Fibroblast of pulmonary artery (primary cell): ENCODE measurements around the gene DCDC2.
"Not testable (repeated sequence)": the region's sequence is repeated elsewhere in the genome, so short reads cannot be mapped to it uniquely, and the experiment has no call there.

Experiments used
- DNase-seq: peaks from one replicate; pipeline ENCODE4 v3.0.0-alpha.2; 2010; ENCODE audit warnings: low read depth
- H3K4me3 ChIP-seq: replicated peaks from 2 replicates; pipeline ENCODE4 v1.5.1; 2011; ENCODE audit warnings: low read depth, mild to moderate bottlenecking, control low read depth, low read length, moderate library complexity
- CTCF ChIP-seq: IDR thresholded peaks from 2 replicates; pipeline ENCODE4 v1.5.1; 2011; ENCODE audit warnings: mild to moderate bottlenecking, control low read depth, low read length, inconsistent platforms; ENCODE audit errors: missing control alignments

The DCDC2 gene

GRCh38 chr6:24238700-24239099 lies 119.2 kb downstream of the DCDC2 start:
- DNase-seq = no peak
- TF ChIP-seq CTCF = no peak
- H3K4me3 ChIP-seq = no peak overlapping the region

GRCh38 chr6:24236779-24237178 lies 121.1 kb downstream of the DCDC2 start:
- H3K4me3 ChIP-seq, DNase-seq: not testable (repeated sequence)

GRCh38 chr6:24233813-24234442 lies 123.9 kb downstream of the DCDC2 start:
- no peak overlapping the region for H3K4me3 ChIP-seq
- no peak for DNase-seq
- TF ChIP-seq CTCF = no peak

GRCh38 chr6:24231438-24231977 lies 126.4 kb downstream of the DCDC2 start:
- no peak overlapping the region for H3K4me3 ChIP-seq
- TF ChIP-seq CTCF = no peak
- no peak for DNase-seq

- H3K4me3 ChIP-seq = no peak overlapping the region
- no peak for DNase-seq
- TF ChIP-seq CTCF = no peak
These were observed 128.0 kb downstream of the DCDC2 start for GRCh38 chr6:24229696-24230405.

- no peak for TF ChIP-seq CTCF
- peak; percentile 63 for DNase-seq
- H3K4me3 ChIP-seq = no peak overlapping the region
These were observed 129.1 kb downstream of the DCDC2 start for GRCh38 chr6:24228681-24229255.

GRCh38 chr6:24228123-24228522 lies 129.7 kb downstream of the DCDC2 start:
- H3K4me3 ChIP-seq = no peak overlapping the region
- no peak for TF ChIP-seq CTCF
- DNase-seq = no peak
